HFFc6 (cell line): ENCODE measurements around the gene TSEN34. TPM values are rescaled to one million over a fixed set of nuclear protein-coding genes. Genes with fewer than 3 reads are reported as not detected.
"Not testable (repeated sequence)": the region's sequence is repeated elsewhere in the genome, so short reads cannot be mapped to it uniquely, and the experiment has no call there.

Experiments
- DNase-seq: peaks from one replicate; pipeline ENCODE4 v3.0.0-alpha.2; 2018
- H3K27ac Mint-ChIP-seq: 2 replicates; pipeline ENCODE4 v1.8.0; 2020; ENCODE audit warnings: mild to moderate bottlenecking, mixed read lengths
- H3K27me3 Mint-ChIP-seq: 2 replicates; pipeline ENCODE4 v1.8.0; 2021; ENCODE audit warnings: mild to moderate bottlenecking, moderate library complexity, mixed read lengths; ENCODE audit not compliant: insufficient read depth
- H3K36me3 Mint-ChIP-seq: 2 replicates; pipeline ENCODE4 v1.8.0; 2021; ENCODE audit warnings: low read depth, mixed read lengths
- H3K4me1 Mint-ChIP-seq: 2 replicates; pipeline ENCODE4 v1.8.0; 2020; ENCODE audit warnings: low read depth, mixed read lengths
- H3K4me3 Mint-ChIP-seq: 2 replicates; pipeline ENCODE4 v1.8.0; 2020; ENCODE audit warnings: mild to moderate bottlenecking, moderate library complexity, mixed read lengths
- H3K9me3 Mint-ChIP-seq: 2 replicates; pipeline ENCODE4 v1.8.0; 2020; ENCODE audit warnings: mild to moderate bottlenecking, mixed read lengths
- CTCF ChIP-seq: fragments of 200-600 bp; sonication (generic); IDR thresholded peaks from 2 replicates; pipeline ENCODE4 v1.5.0; 2021; ENCODE audit warnings: antibody characterized with exemption, mild to moderate bottlenecking
- total RNA-seq, 6 experiments: library from RNA; stranded (reverse); fragmentation: NEBNext Ultra II Directional; extraction: Animal tissue kit (Norgen Biotek cat#: 25700); gene quantifications; 2 replicates in 1 of 6; 3 replicates in 5 of 6; pipeline ENCODE4 v1.2.3, GENCODE V29; 2021

The TSEN34 gene
- total RNA-seq, 6 experiments from 2014 or later = 51.2 to 58.8 (median 54.4) TPM

- TF ChIP-seq CTCF = no peak
- Mint-ChIP-seq H3K36me3 (peaks cover 26% of the 10 kb centered on the region; the same call in 1 of the 2 replicates), H3K27ac (peak overlapping the region; percentile 99), H3K4me3 (peak overlapping the region; percentile 94), H3K4me1 (peaks cover 32% of the 10 kb centered on the region), H3K27me3 (peaks cover 4% of the 10 kb centered on the region), H3K9me3 (no peaks in the 10 kb centered on the region)
- DNase-seq = no peak
These were observed 824 bp downstream of the TSEN34 start for GRCh38 chr19:54191811-54192453.

GRCh38 chr19:54193011-54193410 lies 1.9 kb downstream of the TSEN34 start:
- no peak for TF ChIP-seq CTCF
- H3K9me3 Mint-ChIP-seq = no peaks in the 10 kb centered on the region
- H3K27me3 Mint-ChIP-seq = peaks cover 4% of the 10 kb centered on the region
- H3K4me1 Mint-ChIP-seq = peaks cover 21% of the 10 kb centered on the region
- DNase-seq = no peak
- peaks cover 18% of the 10 kb centered on the region; the same call in 1 of the 2 replicates for H3K36me3 Mint-ChIP-seq
- H3K4me3 Mint-ChIP-seq = no peak overlapping the region; the same call in 1 of the 2 replicates
- no peak overlapping the region for H3K27ac Mint-ChIP-seq

DNA sequence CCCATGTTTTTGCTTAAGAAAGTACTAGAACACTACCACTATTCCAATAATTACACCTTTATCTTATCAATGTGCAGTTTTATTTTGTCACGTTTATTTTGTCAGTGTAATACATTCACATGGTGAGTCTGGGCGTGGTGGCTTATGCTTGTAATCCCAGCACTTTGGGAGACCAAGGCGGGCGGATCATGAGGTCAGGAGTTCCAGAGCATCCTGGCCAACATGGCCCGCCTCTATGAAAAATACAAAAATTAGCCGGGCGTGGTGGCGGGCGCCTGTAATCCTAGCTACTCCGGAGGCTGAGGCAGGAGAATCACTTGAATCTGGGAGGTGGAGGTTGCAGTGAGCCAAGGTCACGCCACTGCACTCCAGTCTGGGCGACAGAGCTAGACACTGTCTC lies 3.4 kb downstream of the TSEN34 start:
- Mint-ChIP-seq H3K4me1 (peaks cover 22% of the 10 kb centered on the region), H3K36me3 (peaks cover 10% of the 10 kb centered on the region; the same call in 1 of the 2 replicates)
- H3K9me3 Mint-ChIP-seq, DNase-seq, H3K4me3 Mint-ChIP-seq, H3K27me3 Mint-ChIP-seq, H3K27ac Mint-ChIP-seq: not testable (repeated sequence)

GRCh38 chr19:54196536-54196935 lies 5.4 kb downstream of the TSEN34 start:
- peaks cover 5% of the 10 kb centered on the region for H3K27me3 Mint-ChIP-seq
- peaks cover 20% of the 10 kb centered on the region for H3K36me3 Mint-ChIP-seq
- TF ChIP-seq CTCF = no peak
- no peak overlapping the region for H3K27ac Mint-ChIP-seq
- DNase-seq = no peak
- peaks cover 4% of the 10 kb centered on the region; the same call in 1 of the 2 replicates for H3K9me3 Mint-ChIP-seq
- no peak overlapping the region for H3K4me3 Mint-ChIP-seq
- H3K4me1 Mint-ChIP-seq = peaks cover 24% of the 10 kb centered on the region

- Mint-ChIP-seq H3K4me3 (no peak overlapping the region), H3K36me3 (peaks cover 23% of the 10 kb centered on the region), H3K27ac (no peak overlapping the region), H3K9me3 (peaks cover 4% of the 10 kb centered on the region; the same call in 1 of the 2 replicates), H3K27me3 (peaks cover 7% of the 10 kb centered on the region), H3K4me1 (peaks cover 24% of the 10 kb centered on the region)
- DNase-seq = no peak
- TF ChIP-seq CTCF = no peak
These were observed 6.0 kb downstream of the TSEN34 start for GRCh38 chr19:54197121-54197520.

GRCh38 chr19:54199401-54199800 lies 8.3 kb downstream of the TSEN34 start:
- no peak for DNase-seq
- H3K4me3 Mint-ChIP-seq = peak overlapping the region; percentile 73
- H3K4me1 Mint-ChIP-seq = peaks cover 35% of the 10 kb centered on the region
- peaks cover 43% of the 10 kb centered on the region for H3K36me3 Mint-ChIP-seq
- no peak for TF ChIP-seq CTCF
- peaks cover 4% of the 10 kb centered on the region; the same call in 1 of the 2 replicates for H3K9me3 Mint-ChIP-seq
- H3K27me3 Mint-ChIP-seq = peaks cover 7% of the 10 kb centered on the region
- peak overlapping the region; percentile 83 for H3K27ac Mint-ChIP-seq
